Gastroesophageal sphincter (tissue), 4 donors: Measurements from ENCODE around the gene PRSS21. TPM values are rescaled to one million over a fixed set of nuclear protein-coding genes. Genes with fewer than 3 reads are reported as not detected.

Source experiments
- ATAC-seq: fragments of 150-250 bp; one replicate; pipeline ENCODE4 v1.9.1; 2016; ENCODE audit warnings: mild to moderate bottlenecking, moderate library complexity
- H3K27ac ChIP-seq, 4 donors: fragments of 200-600 bp; sonication (generic) in 3 of 4; 1 replicate in 3 of 4; 2 replicates in 1 of 4; pipeline ENCODE4 v1.5.1; 2016 to 2019
- H3K27me3 ChIP-seq: fragments of 200-600 bp; sonication (generic); one replicate; pipeline ENCODE4 v1.5.1; 2019
- H3K36me3 ChIP-seq, 2 donors: fragments of 200-600 bp; sonication (generic); one replicate each; pipeline ENCODE4 v1.5.1; 2019; ENCODE audit warnings: control low read depth in 1 of 2
- H3K4me1 ChIP-seq, 3 donors: fragments of 200-600 bp; sonication (generic); 1 replicate in 2 of 3; 2 replicates in 1 of 3; pipeline ENCODE4 v1.5.1; 2016 to 2019; ENCODE audit warnings: control low read depth in 2 of 3
- H3K4me3 ChIP-seq, 2 donors: fragments of 200-600 bp; sonication (generic); one replicate each; pipeline ENCODE4 v1.5.1; 2019; ENCODE audit warnings: mild to moderate bottlenecking in 1 of 2, moderate library complexity in 1 of 2
- H3K9me3 ChIP-seq, 3 donors: fragments of 200-600 bp; sonication (generic); one replicate each; pipeline ENCODE4 v1.5.1; 2017 to 2019; ENCODE audit warnings: control low read depth in 2 of 3
- EP300 ChIP-seq: sonication (generic); formaldehyde crosslinking; IDR thresholded peaks from one replicate; pipeline ENCODE4 v1.6.1; 2017; ENCODE audit warnings: antibody characterized with exemption, mild to moderate bottlenecking
- POLR2A ChIP-seq, 2 donors: fragments of 450-650 bp; IDR thresholded peaks; one replicate each; pipeline ENCODE4 v1.6.1; 2017; ENCODE audit warnings: antibody characterized with exemption in 2 of 2, mild to moderate bottlenecking in 2 of 2, moderate library complexity in 1 of 2
- POLR2AphosphoS5 ChIP-seq: sonication (generic); formaldehyde crosslinking; IDR thresholded peaks from one replicate; pipeline ENCODE4 v1.6.1; 2017; ENCODE audit warnings: antibody characterized with exemption
- WGBS, 2 donors: methylation state at CpG; one replicate each; pipeline ENCODE4 v1.1.5; 2018; ENCODE audit warnings: low coverage in 1 of 2; 5-methylcytosine and 5-hydroxymethylcytosine counted together
- total RNA-seq, 4 donors: library from RNA; depleted of rRNA; stranded (reverse); fragments of >200 nt; gene quantifications; one replicate each; pipeline ENCODE4 v1.1.0, GENCODE V29; 2016
- TF ChIP-seq, protein P1 (sequence below), 4 experiments: fragments of 200-600 bp in 2 of 4; fragments of 450-650 bp in 2 of 4; sonication (generic) in 1 of 4; IDR thresholded peaks; one replicate each; pipeline ENCODE4 v1.5.1; 2017 to 2019; ENCODE audit warnings: antibody characterized with exemption in 4 of 4, mild to moderate bottlenecking in 2 of 4, moderate library complexity in 2 of 4

The PRSS21 gene
- total RNA-seq, 4 donors from 2014 or later = not detected

- H3K27ac ChIP-seq = no peak overlapping the region
- TF ChIP-seq POLR2A (IDR thresholded peaks at IDR 0.05) = no peak
- TF ChIP-seq EP300 = no peak
- no peaks in the 10 kb centered on the region for H3K9me3 ChIP-seq
- H3K4me1 ChIP-seq = no peaks in the 10 kb centered on the region
- no peak overlapping the region for H3K4me3 ChIP-seq
- no CpG with 5 or more reads among the region's 20 CpGs for WGBS, 2 donors
- ATAC-seq = no peak
- H3K36me3 ChIP-seq = no peaks in the 10 kb centered on the region
- peaks cover 94% of the 10 kb centered on the region for H3K27me3 ChIP-seq
Observed at GRCh38 chr16:2814551-2815298, 2.3 kb upstream of the PRSS21 start.

- Histone ChIP-seq H3K36me3 (no peaks in the 10 kb centered on the region), H3K4me3 (no peak overlapping the region), H3K9me3 (no peaks in the 10 kb centered on the region), H3K4me1 (no peaks in the 10 kb centered on the region), H3K27me3 (peaks cover 94% of the 10 kb centered on the region), H3K27ac (no peak overlapping the region)
- no peak for TF ChIP-seq EP300
- no peak for TF ChIP-seq POLR2A (IDR thresholded peaks at IDR 0.05)
- TF ChIP-seq, protein P1, sequence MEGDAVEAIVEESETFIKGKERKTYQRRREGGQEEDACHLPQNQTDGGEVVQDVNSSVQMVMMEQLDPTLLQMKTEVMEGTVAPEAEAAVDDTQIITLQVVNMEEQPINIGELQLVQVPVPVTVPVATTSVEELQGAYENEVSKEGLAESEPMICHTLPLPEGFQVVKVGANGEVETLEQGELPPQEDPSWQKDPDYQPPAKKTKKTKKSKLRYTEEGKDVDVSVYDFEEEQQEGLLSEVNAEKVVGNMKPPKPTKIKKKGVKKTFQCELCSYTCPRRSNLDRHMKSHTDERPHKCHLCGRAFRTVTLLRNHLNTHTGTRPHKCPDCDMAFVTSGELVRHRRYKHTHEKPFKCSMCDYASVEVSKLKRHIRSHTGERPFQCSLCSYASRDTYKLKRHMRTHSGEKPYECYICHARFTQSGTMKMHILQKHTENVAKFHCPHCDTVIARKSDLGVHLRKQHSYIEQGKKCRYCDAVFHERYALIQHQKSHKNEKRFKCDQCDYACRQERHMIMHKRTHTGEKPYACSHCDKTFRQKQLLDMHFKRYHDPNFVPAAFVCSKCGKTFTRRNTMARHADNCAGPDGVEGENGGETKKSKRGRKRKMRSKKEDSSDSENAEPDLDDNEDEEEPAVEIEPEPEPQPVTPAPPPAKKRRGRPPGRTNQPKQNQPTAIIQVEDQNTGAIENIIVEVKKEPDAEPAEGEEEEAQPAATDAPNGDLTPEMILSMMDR (IDR thresholded peaks at IDR 0.05) = no peak
- TF ChIP-seq POLR2AphosphoS5 = no peak
- 73% methylated on average over 5 of the region's 10 CpGs; no CpG with 5 or more reads in 1 of the 2 donors for WGBS, 2 donors
- no peak for ATAC-seq
Observed at GRCh38 chr16:2815299-2815771, 1.7 kb upstream of the PRSS21 start.

GRCh38 chr16:2817340-2818271 lies 569 bp downstream of the PRSS21 start:
- WGBS, 2 donors = 28% methylated on average over 9 of the region's 68 CpGs; no CpG with 5 or more reads in 1 of the 2 donors
- TF ChIP-seq, protein P1 (IDR thresholded peaks at IDR 0.05) = no peak
- no peak for TF ChIP-seq EP300
- peaks cover 86% of the 10 kb centered on the region for H3K27me3 ChIP-seq
- no peak for ATAC-seq
- H3K9me3 ChIP-seq = no peaks in the 10 kb centered on the region
- H3K4me3 ChIP-seq = no peak overlapping the region
- H3K36me3 ChIP-seq = no peaks in the 10 kb centered on the region
- H3K27ac ChIP-seq = no peak overlapping the region
- no peaks in the 10 kb centered on the region for H3K4me1 ChIP-seq

- Histone ChIP-seq H3K36me3 (no peaks in the 10 kb centered on the region), H3K27ac (no peak overlapping the region), H3K27me3 (peaks cover 78% of the 10 kb centered on the region), H3K4me3 (no peak overlapping the region), H3K4me1 (no peaks in the 10 kb centered on the region), H3K9me3 (no peaks in the 10 kb centered on the region)
- 54 to 83% methylated on average over 4 to 7 of the region's 10 CpGs for WGBS, 2 donors
- no peak for TF ChIP-seq POLR2A (IDR thresholded peaks at IDR 0.05)
- TF ChIP-seq POLR2AphosphoS5 = no peak
- no peak for TF ChIP-seq EP300
- TF ChIP-seq, protein P1 (IDR thresholded peaks at IDR 0.05) = no peak
- ATAC-seq = no peak
Observed at GRCh38 chr16:2818272-2818876, 1.3 kb downstream of the PRSS21 start.
